ENCODE measurements around the gene ANK3. TPM values are rescaled to one million over a fixed set of nuclear protein-coding genes. Genes with fewer than 3 reads are reported as not detected.
"Not testable (repeated sequence)": the region's sequence is repeated elsewhere in the genome, so short reads cannot be mapped to it uniquely, and the experiment has no call there.

ANK3 gene
- total RNA-seq, 2 donors from 2014 or later = 46.0 to 47.8 TPM

DNA sequence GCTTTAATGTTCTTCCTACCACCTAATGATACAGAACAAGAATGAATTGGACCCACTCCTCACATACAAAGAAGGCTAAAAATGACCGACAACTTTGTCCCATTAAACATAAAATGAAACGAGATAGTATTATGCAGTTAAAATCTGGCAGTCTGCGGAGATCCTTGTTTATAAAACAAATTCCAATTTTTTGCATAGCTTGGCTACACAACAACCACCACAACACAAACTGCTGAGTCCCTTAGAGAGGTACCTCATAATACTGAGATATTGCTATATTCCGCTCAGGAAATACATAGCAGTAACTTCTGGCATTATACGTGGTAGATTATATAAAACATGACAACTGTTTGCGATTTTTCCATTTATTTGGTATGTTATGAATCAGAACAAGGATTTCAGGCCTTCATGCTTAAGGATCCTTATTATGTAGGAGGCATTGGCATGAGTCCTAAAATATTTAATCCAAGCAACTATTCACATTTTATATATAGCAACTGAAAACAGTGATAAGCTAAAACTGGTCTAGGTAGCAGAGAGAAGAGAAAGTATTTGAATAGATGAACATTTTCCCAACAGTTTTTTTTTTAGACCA, 96.0 kb downstream of the ANK3 start:
- TF ChIP-seq, protein P1, sequence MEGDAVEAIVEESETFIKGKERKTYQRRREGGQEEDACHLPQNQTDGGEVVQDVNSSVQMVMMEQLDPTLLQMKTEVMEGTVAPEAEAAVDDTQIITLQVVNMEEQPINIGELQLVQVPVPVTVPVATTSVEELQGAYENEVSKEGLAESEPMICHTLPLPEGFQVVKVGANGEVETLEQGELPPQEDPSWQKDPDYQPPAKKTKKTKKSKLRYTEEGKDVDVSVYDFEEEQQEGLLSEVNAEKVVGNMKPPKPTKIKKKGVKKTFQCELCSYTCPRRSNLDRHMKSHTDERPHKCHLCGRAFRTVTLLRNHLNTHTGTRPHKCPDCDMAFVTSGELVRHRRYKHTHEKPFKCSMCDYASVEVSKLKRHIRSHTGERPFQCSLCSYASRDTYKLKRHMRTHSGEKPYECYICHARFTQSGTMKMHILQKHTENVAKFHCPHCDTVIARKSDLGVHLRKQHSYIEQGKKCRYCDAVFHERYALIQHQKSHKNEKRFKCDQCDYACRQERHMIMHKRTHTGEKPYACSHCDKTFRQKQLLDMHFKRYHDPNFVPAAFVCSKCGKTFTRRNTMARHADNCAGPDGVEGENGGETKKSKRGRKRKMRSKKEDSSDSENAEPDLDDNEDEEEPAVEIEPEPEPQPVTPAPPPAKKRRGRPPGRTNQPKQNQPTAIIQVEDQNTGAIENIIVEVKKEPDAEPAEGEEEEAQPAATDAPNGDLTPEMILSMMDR (IDR thresholded peaks at IDR 0.05) = no peak
- no peak for TF ChIP-seq POLR2AphosphoS5 (IDR thresholded peaks at IDR 0.05)
- no peak for TF ChIP-seq POLR2A (IDR thresholded peaks at IDR 0.05)
- no peak for DNase-seq (ENCODE audit: low spot score)
- no peaks in the 10 kb centered on the region for H3K4me1 ChIP-seq (replicated peaks)
- no peaks in the 10 kb centered on the region for H3K27me3 ChIP-seq (replicated peaks; ENCODE audit: insufficient read depth)
- no peaks in the 10 kb centered on the region for H3K9me3 ChIP-seq
- H3K27ac ChIP-seq = no peak overlapping the region
- no peak overlapping the region for H3K4me3 ChIP-seq
- intact Hi-C loops (cut with DNase I) = no loop called here
- WGBS = 82% methylated on average over 6 of the region's 6 CpGs
- H3K36me3 ChIP-seq = no peaks in the 10 kb centered on the region

DNA sequence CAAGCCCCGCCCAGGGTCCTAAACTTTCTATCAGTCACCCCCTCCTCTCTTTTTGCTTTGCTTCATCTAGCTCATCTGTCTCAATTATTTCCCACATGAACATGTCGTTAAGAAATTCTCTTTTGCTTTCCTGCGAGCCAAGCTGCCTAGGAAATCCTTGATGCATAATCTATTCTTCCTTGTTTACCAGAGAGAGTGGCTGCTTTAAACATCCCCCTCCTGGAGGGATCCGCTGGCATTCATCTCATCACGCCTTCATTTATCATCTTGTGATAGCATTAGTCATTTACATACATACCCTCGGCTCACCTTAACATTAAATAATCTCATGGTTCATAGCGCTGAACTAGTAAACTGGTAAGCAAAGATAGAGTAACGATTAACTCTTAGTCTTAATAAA, 96.7 kb downstream of the ANK3 start:
- WGBS = 87% methylated on average over 8 of the region's 8 CpGs
- Histone ChIP-seq H3K9me3 (no peaks in the 10 kb centered on the region), H3K27me3 (replicated peaks; ENCODE audit: insufficient read depth) (no peaks in the 10 kb centered on the region), H3K4me1 (replicated peaks) (no peaks in the 10 kb centered on the region), H3K36me3 (no peaks in the 10 kb centered on the region), H3K27ac (no peak overlapping the region), H3K4me3 (no peak overlapping the region)
- DNase-seq (ENCODE audit: low spot score) = no peak
- intact Hi-C loops (cut with DNase I) = no loop called here
- TF ChIP-seq POLR2AphosphoS5 (IDR thresholded peaks at IDR 0.05) (no peak), POLR2A (IDR thresholded peaks at IDR 0.05) (no peak)
- TF ChIP-seq, protein P1 (IDR thresholded peaks at IDR 0.05) = no peak

GRCh38 chr10:60292536-60292935, 97.1 kb downstream of the ANK3 start:
- intact Hi-C loops (cut with DNase I); DNase-seq (ENCODE audit: low spot score); H3K4me1 ChIP-seq (replicated peaks); H3K27me3 ChIP-seq (replicated peaks; ENCODE audit: insufficient read depth); H3K36me3 ChIP-seq; H3K4me3 ChIP-seq; H3K9me3 ChIP-seq; H3K27ac ChIP-seq: not testable (repeated sequence)
- 72% methylated on average over 6 of the region's 6 CpGs for WGBS

- DNase-seq (ENCODE audit: low spot score) = no peak
- no peak overlapping the region for H3K4me3 ChIP-seq
- H3K27ac ChIP-seq = no peak overlapping the region
- intact Hi-C loops (cut with DNase I) = no loop called here
- 95% methylated on average over 5 of the region's 5 CpGs for WGBS
- no peaks in the 10 kb centered on the region for H3K36me3 ChIP-seq
- H3K9me3 ChIP-seq = no peaks in the 10 kb centered on the region
- H3K4me1 ChIP-seq (replicated peaks) = no peaks in the 10 kb centered on the region
- no peaks in the 10 kb centered on the region for H3K27me3 ChIP-seq (replicated peaks; ENCODE audit: insufficient read depth)
- TF ChIP-seq POLR2A (IDR thresholded peaks at IDR 0.05) (no peak), POLR2AphosphoS5 (IDR thresholded peaks at IDR 0.05) (no peak)
- TF ChIP-seq, protein P1 (IDR thresholded peaks at IDR 0.05) = no peak
Observed at GRCh38 chr10:60291344-60291930, 98.2 kb downstream of the ANK3 start.

DNA sequence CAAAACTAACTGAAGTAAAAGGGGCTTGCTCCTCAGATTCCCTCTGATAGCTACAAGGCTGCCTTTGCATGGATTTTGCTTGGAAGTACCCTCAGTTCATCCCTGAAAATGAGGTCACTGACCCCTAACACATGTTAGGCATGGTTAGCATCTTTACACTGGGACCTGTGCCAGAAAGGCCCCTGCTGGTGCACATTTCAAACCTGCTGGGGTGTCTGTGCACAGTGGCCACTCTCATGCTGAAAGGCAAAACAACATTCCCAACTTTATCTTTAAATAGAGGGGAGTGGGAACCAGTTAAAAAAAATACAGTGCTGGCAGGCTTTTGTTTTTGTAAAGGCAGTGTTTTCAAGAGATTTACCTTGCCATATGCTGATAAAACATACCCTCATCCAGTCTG, 99.1 kb downstream of the ANK3 start:
- DNase-seq (ENCODE audit: low spot score) = no peak
- Histone ChIP-seq H3K36me3 (no peaks in the 10 kb centered on the region), H3K27me3 (replicated peaks; ENCODE audit: insufficient read depth) (no peaks in the 10 kb centered on the region), H3K4me3 (no peak overlapping the region), H3K4me1 (replicated peaks) (no peaks in the 10 kb centered on the region), H3K27ac (no peak overlapping the region), H3K9me3 (no peaks in the 10 kb centered on the region)
- TF ChIP-seq, protein P1 (IDR thresholded peaks at IDR 0.05) = no peak
- TF ChIP-seq POLR2AphosphoS5 (IDR thresholded peaks at IDR 0.05) (no peak), POLR2A (IDR thresholded peaks at IDR 0.05) (no peak)
- intact Hi-C loops (cut with DNase I) = no loop called here
